ENCODE data around the gene RHD.
"Not testable (repeated sequence)": the region's sequence is repeated elsewhere in the genome, so short reads cannot be mapped to it uniquely, and the experiment has no call there.

- not testable (repeated sequence) for TF ChIP-seq CTCF, EP300, POLR2A (IDR thresholded peaks at IDR 0.05)
Observed at GRCh38 chr1:25304936-25305335, 32.6 kb downstream of the RHD start.
